ENCODE results near the gene SLC12A8.

- TF ChIP-seq CTCF (IDR thresholded peaks at IDR 0.05) (no peak), POLR2A (IDR thresholded peaks at IDR 0.05) (no peak)
These were observed 86.2 kb downstream of the SLC12A8 start for GRCh38 chr3:125126323-125126722.

All from right lobe of liver (tissue), 4 donors.